Measurements from ENCODE around the gene MAP3K9.

The MAP3K9 gene

DNA sequence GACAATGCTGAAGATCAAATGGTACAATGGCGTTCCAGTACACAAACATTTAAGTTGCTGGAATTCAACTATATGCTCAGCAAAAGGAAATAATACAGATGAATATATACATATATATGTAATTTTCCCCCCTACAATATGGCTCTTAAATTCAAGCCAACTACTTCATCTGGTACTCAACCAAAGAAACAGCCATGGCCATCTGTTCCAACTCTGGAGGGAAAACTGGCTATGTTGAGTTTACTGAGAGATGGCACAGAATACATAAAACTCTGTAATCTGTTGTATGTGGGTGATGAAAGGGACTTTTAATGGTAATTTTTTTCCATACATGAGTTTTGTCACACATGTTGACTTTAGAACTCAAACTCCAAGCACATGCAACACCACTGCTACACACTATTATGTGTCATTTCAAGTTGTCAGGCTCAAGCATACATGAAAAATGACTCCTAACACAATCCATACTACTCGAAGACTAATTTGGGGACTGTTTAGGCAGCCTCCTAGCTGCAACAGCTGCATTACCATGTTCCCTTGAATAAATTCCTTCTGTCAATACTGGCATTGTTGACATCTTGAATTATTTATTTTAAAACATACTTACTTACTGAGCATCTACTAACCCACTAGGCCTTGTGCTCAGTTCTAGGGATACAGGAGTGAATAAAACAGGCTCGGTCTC lies 38.2 kb upstream of the MAP3K9 start:
- ChIA-PET CTCF (interaction anchor here (1.3 kb wide), 1 partner anchor 60 kb away, joined by 3 read pairs; the partner anchor contains the start of gene PCNX1), POLR2A (no interaction called here)
- TF ChIP-seq, protein P1, sequence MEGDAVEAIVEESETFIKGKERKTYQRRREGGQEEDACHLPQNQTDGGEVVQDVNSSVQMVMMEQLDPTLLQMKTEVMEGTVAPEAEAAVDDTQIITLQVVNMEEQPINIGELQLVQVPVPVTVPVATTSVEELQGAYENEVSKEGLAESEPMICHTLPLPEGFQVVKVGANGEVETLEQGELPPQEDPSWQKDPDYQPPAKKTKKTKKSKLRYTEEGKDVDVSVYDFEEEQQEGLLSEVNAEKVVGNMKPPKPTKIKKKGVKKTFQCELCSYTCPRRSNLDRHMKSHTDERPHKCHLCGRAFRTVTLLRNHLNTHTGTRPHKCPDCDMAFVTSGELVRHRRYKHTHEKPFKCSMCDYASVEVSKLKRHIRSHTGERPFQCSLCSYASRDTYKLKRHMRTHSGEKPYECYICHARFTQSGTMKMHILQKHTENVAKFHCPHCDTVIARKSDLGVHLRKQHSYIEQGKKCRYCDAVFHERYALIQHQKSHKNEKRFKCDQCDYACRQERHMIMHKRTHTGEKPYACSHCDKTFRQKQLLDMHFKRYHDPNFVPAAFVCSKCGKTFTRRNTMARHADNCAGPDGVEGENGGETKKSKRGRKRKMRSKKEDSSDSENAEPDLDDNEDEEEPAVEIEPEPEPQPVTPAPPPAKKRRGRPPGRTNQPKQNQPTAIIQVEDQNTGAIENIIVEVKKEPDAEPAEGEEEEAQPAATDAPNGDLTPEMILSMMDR (IDR thresholded peaks at IDR 0.05; ENCODE audit: insufficient read depth, low read length, missing control alignments), result no peak
- no peak for DNase-seq (ENCODE audit: low read depth, low spot score)
- H3K4me3 ChIP-seq (ENCODE audit: low read depth, low read length), result no peak overlapping the region

DNA sequence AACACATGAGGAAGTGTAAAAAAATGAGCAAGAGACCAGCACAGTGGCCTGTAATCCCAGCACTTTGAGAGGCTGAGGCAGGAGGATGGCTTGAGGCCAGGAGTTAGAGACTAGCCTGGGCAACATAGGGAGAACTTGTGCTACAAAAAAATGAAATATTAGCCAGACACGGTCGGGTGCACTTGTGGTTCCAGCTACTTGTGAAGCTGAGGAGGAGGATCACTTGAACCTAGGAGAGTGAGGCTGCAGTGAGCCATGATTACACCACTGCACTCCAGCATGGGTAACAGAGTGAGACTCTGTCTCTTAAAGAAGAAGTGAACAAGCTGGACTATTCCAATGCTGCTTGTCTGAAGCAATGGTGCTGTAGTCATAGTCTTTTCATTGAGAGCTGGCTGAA lies 36.3 kb upstream of the MAP3K9 start:
- ChIA-PET POLR2A (no interaction called here), CTCF (interaction anchor here (0.9 to 1.5 kb wide), 2 partner anchors 22 to 28 kb away, joined by 3 to 5 read pairs; no protein-coding TSS in a partner anchor)
- H3K4me3 ChIP-seq (ENCODE audit: low read depth, low read length), result no peak overlapping the region
- TF ChIP-seq, protein P1 (IDR thresholded peaks at IDR 0.05; ENCODE audit: insufficient read depth, low read length, missing control alignments), result no peak
- no peak for DNase-seq (ENCODE audit: low read depth, low spot score)

DNA sequence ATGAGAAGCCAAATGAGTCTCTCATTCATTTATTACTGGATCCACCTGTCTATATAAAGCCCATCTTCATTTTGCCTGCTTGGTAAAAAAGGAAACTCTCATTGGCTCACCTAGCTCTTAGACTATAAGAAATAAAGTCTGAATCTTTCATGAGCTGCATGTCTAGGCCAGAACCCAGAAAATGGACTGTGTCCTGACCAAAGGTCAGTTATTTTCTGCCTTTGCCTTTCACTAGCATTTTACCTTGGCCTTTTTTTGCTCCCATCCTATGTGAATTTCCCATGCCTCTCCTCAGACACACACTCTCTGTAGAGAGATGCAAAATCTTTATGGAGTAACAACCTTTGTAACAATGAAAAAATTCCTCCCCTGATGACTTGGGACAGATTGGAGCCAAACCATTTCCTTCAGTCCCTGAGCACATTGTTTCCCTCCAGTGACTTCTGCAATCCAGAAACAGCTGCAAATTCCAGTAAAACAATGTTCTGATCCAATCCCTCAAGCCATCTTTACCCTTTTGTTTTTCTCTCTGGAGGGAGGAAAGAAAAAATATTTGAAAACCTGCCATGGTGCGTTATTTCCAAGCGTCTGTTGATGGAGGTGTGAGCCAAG lies 33.6 kb upstream of the MAP3K9 start:
- DNase-seq (ENCODE audit: low read depth, low spot score), result no peak
- TF ChIP-seq, protein P1 (IDR thresholded peaks at IDR 0.05; ENCODE audit: insufficient read depth, low read length, missing control alignments), result no peak
- POLR2A ChIA-PET, result no interaction called here
- no peak overlapping the region for H3K4me3 ChIP-seq (ENCODE audit: low read depth, low read length)
- CTCF ChIA-PET, result interaction anchor here (2.1 kb wide), 1 partner anchor 25 kb away, joined by 7 read pairs; no protein-coding TSS in a partner anchor

DNA sequence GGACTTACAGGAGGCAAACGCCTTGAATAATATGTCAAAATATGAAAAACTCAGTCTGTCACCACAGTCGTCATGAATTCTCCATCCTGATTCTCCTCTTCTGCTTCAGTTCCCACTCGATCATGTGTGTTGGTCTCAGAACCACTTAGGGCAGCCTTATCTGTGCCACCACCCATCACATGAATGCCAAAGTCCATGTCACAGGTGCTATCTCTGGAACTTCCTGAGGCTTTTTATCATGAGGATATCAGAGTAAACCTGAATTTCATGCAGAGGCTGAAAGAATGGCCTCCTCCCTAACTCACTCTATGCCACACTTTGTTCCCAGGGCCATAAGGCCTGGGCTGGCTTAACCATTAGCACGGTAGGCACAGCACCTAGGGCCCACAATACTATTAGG lies 28.8 kb upstream of the MAP3K9 start:
- TF ChIP-seq, protein P1 (IDR thresholded peaks at IDR 0.05; ENCODE audit: insufficient read depth, low read length, missing control alignments), result no peak
- no peak overlapping the region for H3K4me3 ChIP-seq (ENCODE audit: low read depth, low read length)
- DNase-seq (ENCODE audit: low read depth, low spot score), result no peak
- POLR2A ChIA-PET, result no interaction called here
- CTCF ChIA-PET, result no interaction called here

GRCh38 chr14:70836946-70837345 lies 27.6 kb upstream of the MAP3K9 start:
- no peak overlapping the region for H3K4me3 ChIP-seq (ENCODE audit: low read depth, low read length)
- no peak for DNase-seq (ENCODE audit: low read depth, low spot score)
- TF ChIP-seq, protein P1 (IDR thresholded peaks at IDR 0.05; ENCODE audit: insufficient read depth, low read length, missing control alignments), result no peak
- ChIA-PET POLR2A (no interaction called here), CTCF (interaction anchor here (0.8 kb wide), 1 partner anchor 12 kb away, joined by 3 read pairs; no protein-coding TSS in a partner anchor)

DNA sequence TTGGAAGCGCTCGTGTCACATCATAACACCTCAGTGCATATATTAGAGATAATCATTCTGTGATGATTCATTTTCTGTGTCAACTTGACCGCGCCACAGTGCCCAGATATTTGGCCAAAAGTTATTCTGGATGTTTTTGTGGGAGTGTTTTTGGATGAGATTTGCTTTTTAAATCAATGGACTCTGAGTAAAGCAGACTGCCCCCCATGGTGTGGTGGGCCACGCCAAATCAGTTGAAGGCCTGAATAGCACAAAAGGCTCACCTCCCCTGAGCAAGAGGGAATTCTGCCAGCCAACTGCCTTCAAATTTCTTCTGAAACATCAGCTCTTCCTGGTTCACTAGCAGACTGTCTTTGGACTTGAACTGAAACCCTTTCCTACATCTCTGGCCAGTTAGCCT lies 24.6 kb upstream of the MAP3K9 start:
- no peak overlapping the region for H3K4me3 ChIP-seq (ENCODE audit: low read depth, low read length)
- no peak for DNase-seq (ENCODE audit: low read depth, low spot score)
- ChIA-PET CTCF (interaction anchor here (0.7 to 8.3 kb wide), 4 partner anchors 11 to 86 kb away, joined by 3 to 87 read pairs (median 3); partner anchors contain the start of gene PCNX1), POLR2A (no interaction called here)
- TF ChIP-seq, protein P1 (IDR thresholded peaks at IDR 0.05; ENCODE audit: insufficient read depth, low read length, missing control alignments), result no peak

Measured in AG04449 (cell line).